Right lobe of liver (tissue), 4 donors: Measurements from ENCODE around the gene NPRL2.

ENCODE experiments used
- CTCF ChIP-seq, 4 donors: fragments of 200-600 bp in 3 of 4; fragments of 450-650 bp in 1 of 4; IDR thresholded peaks; one replicate each; pipeline versions ENCODE4 v1.5.1 to v1.8.0; 2016 to 2022; ENCODE audit warnings: antibody characterized with exemption in 4 of 4, mild to moderate bottlenecking in 2 of 4
- POLR2A ChIP-seq: fragments of 450-650 bp; IDR thresholded peaks from one replicate; pipeline ENCODE4 v1.6.1; 2017; ENCODE audit warnings: antibody characterized with exemption, mild to moderate bottlenecking
- donor health status: DM: no; HTN: no; CAD: no.
- donor health status: DM: no; HTN: no; CAD: no.
- donor health status: DM: no; HTN: yes; CAD: no.

GRCh38 chr3:50354186-50354764 is 3.7 kb upstream of the NPRL2 start:
- TF ChIP-seq CTCF (IDR thresholded peaks at IDR 0.05) (no peak), POLR2A (no peak)
